ENCODE results near the gene IVD. TPM values are rescaled to one million over a fixed set of nuclear protein-coding genes. Genes with fewer than 3 reads are reported as not detected.

Gene IVD
- total RNA-seq, 1 donor, result 12.7 TPM

- H3K4me3 ChIP-seq (ENCODE audit: low read length), result peak overlapping the region; percentile 48
- no peaks in the 10 kb centered on the region for H3K27me3 ChIP-seq (ENCODE audit: insufficient read depth, low read length)
- peaks cover 28% of the 10 kb centered on the region for H3K4me1 ChIP-seq (ENCODE audit: insufficient read depth, low read length)
- no peaks in the 10 kb centered on the region for H3K9me3 ChIP-seq (ENCODE audit: low read depth, low read length)
These were observed 37.6 kb upstream of the IVD start for GRCh38 chr15:40367686-40368611.

- no peak overlapping the region for H3K4me3 ChIP-seq (ENCODE audit: low read length)
- no peaks in the 10 kb centered on the region for H3K27me3 ChIP-seq (ENCODE audit: insufficient read depth, low read length)
- no peaks in the 10 kb centered on the region for H3K9me3 ChIP-seq (ENCODE audit: low read depth, low read length)
- peaks cover 30% of the 10 kb centered on the region for H3K4me1 ChIP-seq (ENCODE audit: insufficient read depth, low read length)
These were observed 36.7 kb upstream of the IVD start for GRCh38 chr15:40368719-40369473.

GRCh38 chr15:40369474-40369869 lies 36.1 kb upstream of the IVD start:
- Histone ChIP-seq H3K27me3 (ENCODE audit: insufficient read depth, low read length) (no peaks in the 10 kb centered on the region), H3K4me3 (ENCODE audit: low read length) (no peak overlapping the region), H3K9me3 (ENCODE audit: low read depth, low read length) (no peaks in the 10 kb centered on the region), H3K4me1 (ENCODE audit: insufficient read depth, low read length) (peaks cover 30% of the 10 kb centered on the region)

- Histone ChIP-seq H3K4me3 (ENCODE audit: low read length) (no peak overlapping the region), H3K9me3 (ENCODE audit: low read depth, low read length) (no peaks in the 10 kb centered on the region), H3K4me1 (ENCODE audit: insufficient read depth, low read length) (peaks cover 30% of the 10 kb centered on the region), H3K27me3 (ENCODE audit: insufficient read depth, low read length) (no peaks in the 10 kb centered on the region)
These were observed 35.6 kb upstream of the IVD start for GRCh38 chr15:40369971-40370370.

- Histone ChIP-seq H3K4me1 (ENCODE audit: insufficient read depth, low read length) (peaks cover 10% of the 10 kb centered on the region), H3K27me3 (ENCODE audit: insufficient read depth, low read length) (no peaks in the 10 kb centered on the region), H3K4me3 (ENCODE audit: low read length) (no peak overlapping the region), H3K9me3 (ENCODE audit: low read depth, low read length) (no peaks in the 10 kb centered on the region)
These were observed 32.6 kb upstream of the IVD start for GRCh38 chr15:40372981-40373380.

- H3K27me3 ChIP-seq (ENCODE audit: insufficient read depth, low read length), result no peaks in the 10 kb centered on the region
- H3K9me3 ChIP-seq (ENCODE audit: low read depth, low read length), result no peaks in the 10 kb centered on the region
- H3K4me3 ChIP-seq (ENCODE audit: low read length), result no peak overlapping the region
- H3K4me1 ChIP-seq (ENCODE audit: insufficient read depth, low read length), result peaks cover 20% of the 10 kb centered on the region
These were observed 28.0 kb upstream of the IVD start for GRCh38 chr15:40377606-40378005.

GRCh38 chr15:40379374-40379773 lies 26.2 kb upstream of the IVD start:
- H3K27me3 ChIP-seq (ENCODE audit: insufficient read depth, low read length), result no peaks in the 10 kb centered on the region
- no peak overlapping the region for H3K4me3 ChIP-seq (ENCODE audit: low read length)
- no peaks in the 10 kb centered on the region for H3K9me3 ChIP-seq (ENCODE audit: low read depth, low read length)
- peaks cover 29% of the 10 kb centered on the region for H3K4me1 ChIP-seq (ENCODE audit: insufficient read depth, low read length)

GRCh38 chr15:40379853-40380252 lies 25.7 kb upstream of the IVD start:
- Histone ChIP-seq H3K27me3 (ENCODE audit: insufficient read depth, low read length) (no peaks in the 10 kb centered on the region), H3K9me3 (ENCODE audit: low read depth, low read length) (no peaks in the 10 kb centered on the region), H3K4me1 (ENCODE audit: insufficient read depth, low read length) (peaks cover 31% of the 10 kb centered on the region), H3K4me3 (ENCODE audit: low read length) (no peak overlapping the region)

GRCh38 chr15:40380636-40381035 lies 25.0 kb upstream of the IVD start:
- H3K9me3 ChIP-seq (ENCODE audit: low read depth, low read length), result no peaks in the 10 kb centered on the region
- H3K27me3 ChIP-seq (ENCODE audit: insufficient read depth, low read length), result no peaks in the 10 kb centered on the region
- H3K4me1 ChIP-seq (ENCODE audit: insufficient read depth, low read length), result peaks cover 31% of the 10 kb centered on the region
- H3K4me3 ChIP-seq (ENCODE audit: low read length), result no peak overlapping the region

- H3K9me3 ChIP-seq (ENCODE audit: low read depth, low read length), result no peaks in the 10 kb centered on the region
- no peak overlapping the region for H3K4me3 ChIP-seq (ENCODE audit: low read length)
- H3K4me1 ChIP-seq (ENCODE audit: insufficient read depth, low read length), result peaks cover 31% of the 10 kb centered on the region
- H3K27me3 ChIP-seq (ENCODE audit: insufficient read depth, low read length), result no peaks in the 10 kb centered on the region
These were observed 23.6 kb upstream of the IVD start for GRCh38 chr15:40381818-40382529.

GRCh38 chr15:40382580-40383456 lies 22.8 kb upstream of the IVD start, which contains the start of gene KNSTRN:
Gene KNSTRN, plus strand, starts transcription at chr15:40382721. Its CDS starts 115 bp downstream, at chr15:40382836.
- H3K9me3 ChIP-seq (ENCODE audit: low read depth, low read length), result no peaks in the 10 kb centered on the region
- H3K4me1 ChIP-seq (ENCODE audit: insufficient read depth, low read length), result peaks cover 37% of the 10 kb centered on the region
- peak within 1 kb of the TSS; percentile 96 for H3K4me3 ChIP-seq (ENCODE audit: low read length)
- H3K27me3 ChIP-seq (ENCODE audit: insufficient read depth, low read length), result no peaks in the 10 kb centered on the region

GRCh38 chr15:40386480-40386879 lies 19.1 kb upstream of the IVD start:
- H3K9me3 ChIP-seq (ENCODE audit: low read depth, low read length), result no peaks in the 10 kb centered on the region
- no peak overlapping the region for H3K4me3 ChIP-seq (ENCODE audit: low read length)
- no peaks in the 10 kb centered on the region for H3K27me3 ChIP-seq (ENCODE audit: insufficient read depth, low read length)
- H3K4me1 ChIP-seq (ENCODE audit: insufficient read depth, low read length), result peaks cover 50% of the 10 kb centered on the region

- no peaks in the 10 kb centered on the region for H3K9me3 ChIP-seq (ENCODE audit: low read depth, low read length)
- H3K4me1 ChIP-seq (ENCODE audit: insufficient read depth, low read length), result peaks cover 41% of the 10 kb centered on the region
- H3K4me3 ChIP-seq (ENCODE audit: low read length), result no peak overlapping the region
- no peaks in the 10 kb centered on the region for H3K27me3 ChIP-seq (ENCODE audit: insufficient read depth, low read length)
These were observed 16.4 kb upstream of the IVD start for GRCh38 chr15:40388941-40389823.

Data from mononuclear cell (primary cell).